K562 (cell line): ENCODE measurements around the gene IFT172. TPM values are rescaled to one million over a fixed set of nuclear protein-coding genes. Genes with fewer than 3 reads are reported as not detected.
A peak's percentile ranks its signal among the peaks of the same experiment; 100 is the strongest.

ENCODE experiments used
- DACH1 ChIP-seq: fragments of 450-650 bp; IDR thresholded peaks from 2 replicates; pipeline ENCODE4 v1.6.1; 2018; ENCODE audit not compliant: partially characterized antibody
- FOXO4 ChIP-seq: fragments of 450-650 bp; formaldehyde crosslinking; IDR thresholded peaks from 2 replicates; pipeline ENCODE4 v1.4.0; 2020; ENCODE audit warnings: mild to moderate bottlenecking, moderate library complexity
- HNRNPH1 ChIP-seq: fragments of 200-400 bp; formaldehyde crosslinking; optimal IDR thresholded peaks from 2 replicates; pipeline ENCODE3; 2017; ENCODE audit warnings: low read depth, mild to moderate bottlenecking, low read length, moderate library complexity
- IRF2 ChIP-seq: sonication (generic); formaldehyde crosslinking; IDR thresholded peaks from 2 replicates; pipeline ENCODE4 v1.8.1; 2022; ENCODE audit warnings: mild to moderate bottlenecking, missing genetic modification reagents
- KLF13 ChIP-seq: fragments of 450-650 bp; IDR thresholded peaks from 2 replicates; pipeline ENCODE4 v1.6.1; 2016; ENCODE audit warnings: missing genetic modification characterization, low read depth, mild to moderate bottlenecking, missing compliant biosample characterization, moderate library complexity, borderline replicate concordance
- MIER1 ChIP-seq: fragments of 450-650 bp; IDR thresholded peaks from 2 replicates; pipeline ENCODE4 v1.6.1; 2016; ENCODE audit warnings: antibody characterized with exemption, mild to moderate bottlenecking, low read depth
- MNT ChIP-seq, 2 experiments: fragments of 450-650 bp; conservative IDR thresholded peaks; 2 replicates each; pipeline ENCODE4 v1.6.1; 2017; ENCODE audit warnings: mild to moderate bottlenecking in 2 of 2, moderate library complexity in 2 of 2
- NFYB ChIP-seq: IDR thresholded peaks from 2 replicates; pipeline ENCODE4 v1.6.1; 2011; ENCODE audit warnings: mild to moderate bottlenecking, moderate library complexity; ENCODE audit not compliant: insufficient read length; ENCODE audit errors: extremely low read depth
- REST ChIP-seq, 2 experiments: fragments of 450-650 bp; formaldehyde crosslinking in 1 of 2; IDR thresholded peaks; 2 replicates each; pipeline versions ENCODE4 v1.4.0 to v1.6.1; 2014 to 2020; ENCODE audit warnings: mild to moderate bottlenecking in 2 of 2, borderline replicate concordance in 1 of 2, low read depth in 1 of 2
- SMAD4 ChIP-seq: fragments of 250-450 bp; sonication (Bioruptor Pico); conservative IDR thresholded peaks from 2 replicates; pipeline ENCODE4 v1.8.0; 2021; ENCODE audit warnings: inconsistent platforms, mild to moderate bottlenecking, moderate library complexity
- ZBTB33 ChIP-seq: sonication (generic); formaldehyde crosslinking; IDR thresholded peaks from 2 replicates; pipeline ENCODE4 v1.8.1; 2023; ENCODE audit warnings: mild to moderate bottlenecking, missing genetic modification reagents
- ZEB2 ChIP-seq: fragments of 450-650 bp; IDR thresholded peaks from 2 replicates; pipeline ENCODE4 v1.6.1; 2016
- ZNF311 ChIP-seq: fragments of 250-450 bp; sonication (Bioruptor Pico); IDR thresholded peaks from 2 replicates; pipeline ENCODE4 v1.4.0; 2020; ENCODE audit warnings: mild to moderate bottlenecking, moderate library complexity
- ZNF324 ChIP-seq: fragments of 250-450 bp; sonication (Bioruptor Pico); IDR thresholded peaks from 2 replicates; pipeline ENCODE4 v1.4.0; 2020; ENCODE audit warnings: mild to moderate bottlenecking
- polyA plus RNA-seq, 8 experiments: library from polyadenylated mRNA; depleted of rRNA in 4 of 8; stranded (reverse) in 5 of 8; unstranded in 3 of 8; fragments of >200 nt; fragmentation: Nextera tagmentation in 2 of 8; fragmentation: Illumina TruSeq in 1 of 8; extraction: Ambion mirVana in 2 of 8; extraction: Trizol in 1 of 8; gene quantifications; 2 replicates each; pipeline versions ENCODE4 v1.2.1 to v1.2.3, GENCODE V29; 2011 to 2014; ENCODE audit warnings: inconsistent platforms in 1 of 8, missing spikeins in 1 of 8
- total RNA-seq, 7 experiments: library from RNA; depleted of rRNA in 6 of 7; stranded (reverse); fragments of >200 nt in 6 of 7; fragmentation: Illumina TruSeq in 2 of 7; extraction: Trizol in 2 of 7; gene quantifications; 2 replicates each; pipeline versions ENCODE4 v1.2.1 to v1.2.3, GENCODE V29; 2011 to 2021; ENCODE audit warnings: low replicate concordance in 1 of 7

IFT172 gene
- total and polyA plus RNA-seq, 9 of the 15 experiments (the other 6 are each of a cell fraction or from before 2014, with no cell fraction given), result 5.6 to 19.1 (median 13.5) TPM

- TF ChIP-seq IRF2 (CRISPR knock-in tag), result no peak
- no peak for TF ChIP-seq HNRNPH1
- no peak for TF ChIP-seq ZNF311 (CRISPR knock-in tag)
- no peak for TF ChIP-seq KLF13 (tag)
- no peak for TF ChIP-seq MIER1
- no peak for TF ChIP-seq NFYB
- TF ChIP-seq ZEB2, result 0 out of 2 replicates have a peak, but pooled peaks have one; percentile 44
- peak; percentile 80 for TF ChIP-seq ZBTB33 (CRISPR knock-in tag)
- TF ChIP-seq SMAD4 (CRISPR knock-in tag), result no peak
- peak; percentile 70; the same call in 1 of the 2 replicates for TF ChIP-seq REST (IDR thresholded peaks at IDR 0.05; ENCODE audit: borderline replicate concordance)
- TF ChIP-seq REST (CRISPR knock-in tag; IDR thresholded peaks at IDR 0.05; ENCODE audit: low read depth), result no peak
- TF ChIP-seq ZNF324 (CRISPR knock-in tag), result no peak
- TF ChIP-seq FOXO4 (CRISPR knock-in tag), result no peak
- TF ChIP-seq DACH1, result no peak
- TF ChIP-seq MNT (conservative IDR thresholded peaks at IDR 0.05), result peak in 1 of 2 experiments; percentile 27; a peak in 1 of 4 replicates
Measured at GRCh38 chr2:27407798-27408491, 81.6 kb downstream of the IFT172 start (continued).
